Natural killer cell (primary cell): ENCODE results near the gene C2orf68. TPM values are rescaled to one million over a fixed set of nuclear protein-coding genes. Genes with fewer than 3 reads are reported as not detected.
"Not testable (repeated sequence)": the region's sequence is repeated elsewhere in the genome, so short reads cannot be mapped to it uniquely, and the experiment has no call there.

Experiments used
- ATAC-seq, 3 donors: fragments of 150-1000 bp in 2 of 3; fragments of 200-7000 bp in 1 of 3; cut with Tn5 transposase; 1 replicate in 1 of 3; 2 replicates in 2 of 3; pipeline ENCODE4 v1.10.0; 2021; ENCODE audit warnings: mild to moderate bottlenecking in 2 of 3, moderate library complexity in 2 of 3
- DNase-seq, 2 donors: peaks; one replicate each; pipeline versions ENCODE4 v3.0.0 to v3.0.0-alpha.2; 2013 to 2021; ENCODE audit warnings: mixed read lengths in 1 of 2
- H3K27ac ChIP-seq: one replicate; pipeline ENCODE4 v1.5.1; 2013; ENCODE audit warnings: mild to moderate bottlenecking, low read length
- H3K27me3 ChIP-seq: one replicate; pipeline ENCODE4 v1.6.1; 2013; ENCODE audit warnings: low read length; ENCODE audit not compliant: control insufficient read depth, insufficient read depth
- H3K36me3 ChIP-seq: one replicate; pipeline ENCODE4 v1.6.1; 2013; ENCODE audit warnings: low read length; ENCODE audit not compliant: control insufficient read depth, insufficient read depth
- H3K4me1 ChIP-seq: one replicate; pipeline ENCODE4 v1.6.1; 2013; ENCODE audit warnings: low read length; ENCODE audit not compliant: control insufficient read depth, insufficient read depth
- H3K4me3 ChIP-seq: one replicate; pipeline ENCODE4 v1.5.1; 2013; ENCODE audit warnings: low read length
- H3K9me3 ChIP-seq: one replicate; pipeline ENCODE4 v1.6.1; 2013; ENCODE audit warnings: low read length; ENCODE audit not compliant: control insufficient read depth, insufficient read depth
- H3K27ac Mint-ChIP-seq, 2 donors: one replicate each; pipeline ENCODE4 v1.8.0; 2022; ENCODE audit warnings: mild to moderate bottlenecking in 2 of 2, mixed read lengths in 2 of 2, moderate library complexity in 1 of 2
- H3K27me3 Mint-ChIP-seq, 2 donors: one replicate each; pipeline ENCODE4 v1.8.0; 2022; ENCODE audit warnings: low read depth in 2 of 2, mixed read lengths in 2 of 2
- H3K36me3 Mint-ChIP-seq: one replicate; pipeline ENCODE4 v1.8.0; 2022; ENCODE audit warnings: mixed read lengths
- H3K4me1 Mint-ChIP-seq, 2 donors: one replicate each; pipeline ENCODE4 v1.8.0; 2022; ENCODE audit warnings: mixed read lengths in 2 of 2
- H3K4me3 Mint-ChIP-seq: one replicate; pipeline ENCODE4 v1.8.0; 2022; ENCODE audit warnings: mild to moderate bottlenecking, moderate library complexity, mixed read lengths
- H3K9me3 Mint-ChIP-seq, 2 donors: one replicate each; pipeline ENCODE4 v1.8.0; 2022; ENCODE audit warnings: mixed read lengths in 2 of 2
- CTCF ChIP-seq: fragments of 200-600 bp; IDR thresholded peaks from one replicate; pipeline ENCODE4 v1.8.0; 2022; ENCODE audit warnings: antibody characterized with exemption
- WGBS: methylation state at CpG from one replicate; pipeline ENCODE4 v1.1.7; 2013; ENCODE audit warnings: missing lambda C conversion rate; ENCODE audit not compliant: insufficient coverage; 5-methylcytosine and 5-hydroxymethylcytosine counted together
- intact Hi-C: fragments of 100-400 bp; cut with micrococcal nuclease; formaldehyde crosslinking; loops from one replicate; pipeline ENCODE4 v1.14.2; 2022
- total RNA-seq, 4 donors: library from RNA; stranded (reverse); fragments of 120-200 nt in 1 of 4; gene quantifications; one replicate each; pipeline versions ENCODE4 v1.2.3 to v1.2.4, GENCODE V29; 2013 to 2022

The C2orf68 gene, protein sequence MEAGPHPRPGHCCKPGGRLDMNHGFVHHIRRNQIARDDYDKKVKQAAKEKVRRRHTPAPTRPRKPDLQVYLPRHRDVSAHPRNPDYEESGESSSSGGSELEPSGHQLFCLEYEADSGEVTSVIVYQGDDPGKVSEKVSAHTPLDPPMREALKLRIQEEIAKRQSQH
- total RNA-seq = 10 to 100 TPM; 36.4 to 60.8 (median 48.4) TPM
- 37.3 TPM for total RNA-seq (2013)

DNA sequence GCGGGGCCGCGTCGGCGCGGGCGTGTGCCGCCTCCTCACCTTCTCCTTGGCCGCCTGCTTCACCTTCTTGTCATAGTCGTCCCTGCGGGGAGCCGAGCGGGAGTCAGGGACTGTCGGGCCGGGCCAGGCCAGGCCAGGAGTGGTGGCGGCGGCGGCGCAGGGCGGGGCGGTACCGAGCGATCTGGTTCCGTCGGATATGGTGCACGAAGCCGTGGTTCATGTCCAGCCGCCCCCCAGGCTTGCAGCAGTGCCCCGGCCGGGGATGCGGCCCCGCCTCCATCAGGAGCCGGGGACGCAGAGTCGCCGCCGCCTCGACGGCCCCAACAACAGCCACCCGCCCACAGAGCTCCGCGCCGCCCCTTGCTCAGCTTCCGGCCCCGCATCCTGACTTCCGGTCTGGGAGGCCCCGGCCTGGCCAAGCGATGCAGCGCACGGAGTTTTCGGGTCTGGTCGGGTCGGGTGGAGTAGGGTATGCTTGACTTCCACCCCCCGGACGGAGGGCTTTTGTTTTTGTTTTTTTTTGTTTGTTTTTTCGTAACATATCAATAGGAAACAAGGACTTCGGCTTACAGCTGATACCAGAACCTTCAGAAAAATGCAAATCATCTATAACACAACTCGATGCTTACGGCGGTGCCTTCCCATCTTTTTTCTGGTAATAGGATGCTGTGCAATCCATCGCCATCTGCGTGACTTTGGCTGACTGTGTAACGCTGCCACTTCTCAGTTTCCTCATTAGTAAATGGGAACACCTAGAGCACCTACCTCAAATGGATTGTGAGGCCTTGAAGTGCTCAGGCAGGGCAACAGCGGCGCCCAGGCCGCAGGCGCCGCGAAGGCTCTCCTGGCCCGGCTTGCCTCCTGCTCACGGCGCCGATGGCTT lies at the start of gene C2orf68:
Gene C2orf68 (minus strand): TSS at position 362 of the 883 bp plus-strand sequence. CDS start 82 bp downstream, at position 280.
- Mint-ChIP-seq H3K36me3 (peaks cover 5% of the 10 kb centered on the region), H3K4me1 (peaks cover 18 to 23% of the 10 kb centered on the region in 2 donors), H3K27ac (peak within 1 kb of the TSS; percentile 82 to 93), H3K9me3 (no peaks in the 10 kb centered on the region), H3K4me3 (peak within 1 kb of the TSS; percentile 98), H3K27me3 (no peaks in the 10 kb centered on the region)
- 10% methylated on average over 71 of the region's 73 CpGs for WGBS
- Histone ChIP-seq H3K27me3 (no peaks in the 10 kb centered on the region), H3K4me1 (peaks cover 32% of the 10 kb centered on the region), H3K36me3 (peaks cover 16% of the 10 kb centered on the region), H3K4me3 (peak within 1 kb of the TSS; percentile 59), H3K27ac (peak within 1 kb of the TSS; percentile 65), H3K9me3 (no peaks in the 10 kb centered on the region)
- TF ChIP-seq CTCF = no peak
- DNase-seq = peak; percentile 81 to 87
- intact Hi-C loops = loop anchor here (1.0 kb wide), 2 partner anchors 10 to 51 kb away; partner anchors contain the start of genes GGCX and TMEM150A
- peak; percentile 73 to 82 (median 75) for ATAC-seq

DNA sequence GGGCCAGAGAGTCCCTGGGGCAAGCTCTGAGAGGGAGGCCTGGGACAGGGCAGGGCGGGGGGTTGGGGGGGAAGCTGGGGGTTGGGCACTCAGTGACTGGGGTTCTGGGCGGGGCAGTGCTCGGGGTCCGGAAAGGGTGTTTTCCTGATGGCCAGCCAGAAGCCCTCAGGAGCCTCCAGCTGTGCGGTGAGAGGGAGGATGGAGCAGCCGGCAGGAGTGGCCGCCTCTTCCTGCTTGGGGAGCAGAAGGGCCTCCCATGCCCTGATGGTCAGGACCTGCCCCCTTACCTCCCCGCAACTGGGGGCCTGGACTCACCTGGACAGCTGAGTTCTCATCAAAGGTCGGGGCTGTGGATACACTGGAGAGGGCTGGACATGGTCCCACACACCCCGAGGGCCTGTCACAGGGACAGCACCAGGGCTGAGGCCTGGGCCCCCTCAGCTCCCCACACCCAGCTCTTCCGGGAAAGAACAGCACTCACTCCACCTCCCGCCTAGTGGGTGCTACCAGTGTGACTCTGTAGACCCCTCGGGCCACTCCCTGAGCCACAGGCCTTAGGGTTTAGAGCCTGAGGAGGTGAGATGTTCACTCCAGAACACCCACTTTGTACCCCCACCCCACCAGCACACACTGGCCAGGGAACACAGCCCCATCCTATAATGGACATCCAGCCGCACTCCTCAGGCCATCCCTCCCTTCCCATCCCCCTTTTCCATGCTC lies 49.4 kb upstream of the C2orf68 start:
- peaks cover 0 to 3% of the 10 kb centered on the region in 2 donors for H3K27me3 Mint-ChIP-seq
- no peak overlapping the region for H3K4me3 ChIP-seq
- no peak for DNase-seq
- no peaks in the 10 kb centered on the region for H3K9me3 ChIP-seq
- ATAC-seq = no peak
- no peak overlapping the region for H3K4me3 Mint-ChIP-seq
- H3K27me3 ChIP-seq = no peaks in the 10 kb centered on the region
- H3K36me3 ChIP-seq = peaks cover 2% of the 10 kb centered on the region
- no peaks in the 10 kb centered on the region for H3K36me3 Mint-ChIP-seq
- peaks cover 15% of the 10 kb centered on the region for H3K4me1 ChIP-seq
- intact Hi-C loops = no loop called here
- no peak overlapping the region for H3K27ac Mint-ChIP-seq
- peaks cover 8 to 11% of the 10 kb centered on the region in 2 donors for H3K4me1 Mint-ChIP-seq
- no peaks in the 10 kb centered on the region for H3K9me3 Mint-ChIP-seq
- no peak for TF ChIP-seq CTCF
- 90% methylated on average over 14 of the region's 14 CpGs for WGBS
- no peak overlapping the region for H3K27ac ChIP-seq

DNA sequence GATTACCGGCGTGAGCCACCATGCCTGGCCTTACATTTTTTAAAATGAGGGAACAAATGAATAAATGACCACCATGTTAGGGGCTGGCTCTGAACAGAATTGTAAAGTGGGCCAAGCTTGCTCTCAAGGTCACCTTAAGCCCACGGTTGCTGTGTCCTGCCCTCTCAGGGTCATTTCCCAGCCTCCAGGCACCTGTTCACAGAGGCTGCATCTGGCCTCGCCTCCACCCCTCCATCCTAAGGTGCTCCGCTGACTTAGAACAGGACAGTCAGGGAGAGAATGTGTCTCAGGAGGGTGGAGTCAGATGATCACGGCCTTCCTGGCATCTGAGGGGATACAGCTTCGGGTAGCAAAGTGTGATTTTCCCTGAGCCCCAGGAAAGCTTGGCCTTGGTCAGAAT lies 48.9 kb upstream of the C2orf68 start:
- no peaks in the 10 kb centered on the region for H3K27me3 ChIP-seq
- peaks cover 0 to 3% of the 10 kb centered on the region in 2 donors for H3K27me3 Mint-ChIP-seq
- peaks cover 8 to 9% of the 10 kb centered on the region in 2 donors for H3K4me1 Mint-ChIP-seq
- peaks cover 4% of the 10 kb centered on the region for H3K36me3 ChIP-seq
- no peak overlapping the region for H3K27ac ChIP-seq
- no peak overlapping the region for H3K4me3 Mint-ChIP-seq
- no peak for ATAC-seq
- H3K4me3 ChIP-seq = no peak overlapping the region
- TF ChIP-seq CTCF = no peak
- no peak overlapping the region for H3K27ac Mint-ChIP-seq
- no peaks in the 10 kb centered on the region for H3K9me3 Mint-ChIP-seq
- 97% methylated on average over 7 of the region's 7 CpGs for WGBS
- DNase-seq = no peak
- H3K4me1 ChIP-seq = peaks cover 15% of the 10 kb centered on the region
- H3K36me3 Mint-ChIP-seq = no peaks in the 10 kb centered on the region
- intact Hi-C loops = no loop called here
- H3K9me3 ChIP-seq = no peaks in the 10 kb centered on the region

DNA sequence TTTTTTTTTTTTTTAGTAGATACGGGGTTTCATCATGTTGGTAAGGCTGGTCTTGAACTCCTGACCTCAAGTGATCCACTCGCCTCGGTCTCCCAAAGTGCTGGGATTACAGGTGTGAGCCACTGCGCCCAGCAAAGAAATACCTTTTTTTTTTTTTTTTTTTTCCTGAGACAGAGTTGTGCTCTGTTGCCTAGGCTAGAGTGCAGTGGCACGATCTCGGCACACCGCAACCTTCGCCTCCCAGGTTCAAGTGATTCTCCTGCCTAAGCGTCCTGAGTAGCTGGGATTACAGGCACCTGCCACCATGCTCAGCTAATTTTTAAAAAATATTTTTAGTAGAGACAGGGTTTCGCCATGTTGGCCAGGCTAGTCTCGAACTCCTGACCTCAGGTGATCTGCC lies 48.4 kb upstream of the C2orf68 start:
- ATAC-seq, H3K4me3 Mint-ChIP-seq, H3K36me3 ChIP-seq, H3K36me3 Mint-ChIP-seq, H3K27me3 ChIP-seq, H3K27ac ChIP-seq, H3K27me3 Mint-ChIP-seq, DNase-seq, H3K9me3 ChIP-seq, H3K4me3 ChIP-seq, H3K4me1 Mint-ChIP-seq, intact Hi-C loops, H3K9me3 Mint-ChIP-seq, H3K27ac Mint-ChIP-seq: not testable (repeated sequence)
- 99% methylated on average over 10 of the region's 11 CpGs for WGBS
- peaks cover 15% of the 10 kb centered on the region for H3K4me1 ChIP-seq
